GM23248 (cell line): ENCODE measurements around the gene TGIF1.

Experiments
- EZH2 ChIP-seq: fragments of 200-600 bp; sonication (generic); IDR thresholded peaks from 2 replicates; pipeline ENCODE4 v1.6.1; 2018; ENCODE audit warnings: antibody characterized with exemption, mild to moderate bottlenecking; ENCODE audit not compliant: insufficient read depth, poor library complexity, severe bottlenecking
- EZH2phosphoT487 ChIP-seq: fragments of 200-600 bp; sonication (generic); IDR thresholded peaks from 2 replicates; pipeline ENCODE4 v1.6.1; 2018; ENCODE audit warnings: antibody characterized with exemption, moderate library complexity, mild to moderate bottlenecking, low read depth; ENCODE audit not compliant: insufficient read depth

DNA sequence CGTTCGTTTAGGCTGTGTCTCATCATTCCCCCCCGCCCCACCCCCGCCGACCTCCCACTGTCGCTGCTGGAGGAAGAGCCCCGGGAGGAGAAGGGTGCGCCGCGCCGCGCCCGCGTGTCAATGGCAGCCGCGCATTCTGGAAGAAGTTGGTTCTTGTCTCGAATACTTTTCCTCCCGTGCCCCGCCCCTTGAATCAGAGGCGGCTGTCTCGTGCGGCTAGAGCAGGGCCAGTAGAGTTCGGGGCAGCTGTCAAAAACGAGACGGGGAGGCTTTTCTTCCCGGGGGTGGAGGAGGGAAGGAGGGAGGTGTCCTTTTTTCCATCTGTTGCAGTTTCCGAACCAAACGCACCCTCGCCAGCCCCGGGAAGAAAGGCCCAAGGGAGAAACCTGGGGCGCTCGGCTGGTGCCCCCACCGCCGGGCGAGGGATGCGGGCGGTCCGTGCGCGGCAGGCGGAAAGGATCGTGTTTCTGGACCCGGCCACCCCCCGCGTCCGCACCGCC, 410 bp upstream of the TGIF1 start:
- TF ChIP-seq EZH2: no peak
- TF ChIP-seq EZH2phosphoT487: no peak
